Endothelial cell of hepatic sinusoid (primary cell): ENCODE data around the gene SYT7.

Source experiments
- in situ Hi-C: cut with HindIII; loops from 2 replicates; pipeline ENCODE4 v1.10.0; 2017; ENCODE audit warnings: low sequenced_read_pairs

The SYT7 gene

GRCh38 chr11:61539831-61540357 is 41.0 kb downstream of the SYT7 start:
- in situ Hi-C loops, result loop anchor here (5.0 kb wide), 1 partner anchor 52 kb away; no protein-coding TSS in a partner anchor

GRCh38 chr11:61539006-61539405 is 41.9 kb downstream of the SYT7 start:
- in situ Hi-C loops, result loop anchor here (5.0 kb wide), 1 partner anchor 53 kb away; no protein-coding TSS in a partner anchor

GRCh38 chr11:61538636-61538961 is 42.3 kb downstream of the SYT7 start:
- in situ Hi-C loops, result loop anchor here (5.0 kb wide), 1 partner anchor 54 kb away; no protein-coding TSS in a partner anchor

GRCh38 chr11:61537326-61537725 is 43.5 kb downstream of the SYT7 start:
- in situ Hi-C loops, result loop anchor here (5.0 kb wide), 1 partner anchor 55 kb away; no protein-coding TSS in a partner anchor

- in situ Hi-C loops, result loop anchor here (5.0 kb wide), 1 partner anchor 56 kb away; no protein-coding TSS in a partner anchor
These were observed 44.1 kb downstream of the SYT7 start for GRCh38 chr11:61536676-61537270.

GRCh38 chr11:61535998-61536675 is 44.7 kb downstream of the SYT7 start:
- in situ Hi-C loops, result loop anchor here (5.0 kb wide), 1 partner anchor 56 kb away; no protein-coding TSS in a partner anchor

- in situ Hi-C loops, result loop anchor here (5.0 kb wide), 1 partner anchor 57 kb away; no protein-coding TSS in a partner anchor
These were observed 45.7 kb downstream of the SYT7 start for GRCh38 chr11:61534933-61535839.

GRCh38 chr11:61534025-61534932 is 46.6 kb downstream of the SYT7 start:
- in situ Hi-C loops, result no loop called here

- in situ Hi-C loops, result no loop called here
These were observed 47.5 kb downstream of the SYT7 start for GRCh38 chr11:61533401-61533800.

GRCh38 chr11:61533039-61533375 is 47.9 kb downstream of the SYT7 start:
- in situ Hi-C loops, result no loop called here

GRCh38 chr11:61532134-61533038 is 48.5 kb downstream of the SYT7 start:
- in situ Hi-C loops, result no loop called here

- in situ Hi-C loops, result no loop called here
These were observed 49.8 kb downstream of the SYT7 start for GRCh38 chr11:61531044-61531443.

GRCh38 chr11:61529537-61530225 is 51.2 kb downstream of the SYT7 start:
- in situ Hi-C loops, result no loop called here

- in situ Hi-C loops, result no loop called here
These were observed 52.8 kb downstream of the SYT7 start for GRCh38 chr11:61528114-61528513.

GRCh38 chr11:61526956-61527731 is 53.7 kb downstream of the SYT7 start:
- in situ Hi-C loops, result no loop called here

- in situ Hi-C loops, result no loop called here
These were observed 54.6 kb downstream of the SYT7 start for GRCh38 chr11:61526229-61526628.

GRCh38 chr11:61524963-61525587 is 55.8 kb downstream of the SYT7 start:
- in situ Hi-C loops, result loop anchor here (5.0 kb wide), 1 partner anchor 63 kb away; no protein-coding TSS in a partner anchor
